Left ventricle myocardium inferior (tissue), 1 donor: ENCODE data around the gene SMG5. TPM values are rescaled to one million over a fixed set of nuclear protein-coding genes. Genes with fewer than 3 reads are reported as not detected.

Experiments used
- DNase-seq: peaks from one replicate; pipeline ENCODE4 v3.0.0-alpha.2; 2020
- H3K27ac ChIP-seq: fragments of 200-600 bp; replicated peaks from 2 replicates; pipeline ENCODE4 v1.8.0; 2021
- H3K27me3 ChIP-seq: fragments of 200-600 bp; 2 replicates; pipeline ENCODE4 v1.8.0; 2021; ENCODE audit warnings: low read depth
- H3K36me3 ChIP-seq: fragments of 200-600 bp; 2 replicates; pipeline ENCODE4 v1.8.0; 2021
- H3K4me1 ChIP-seq: fragments of 200-600 bp; 2 replicates; pipeline ENCODE4 v1.8.0; 2021
- H3K4me3 ChIP-seq: fragments of 200-600 bp; 2 replicates; pipeline ENCODE4 v1.8.0; 2021; ENCODE audit warnings: mild to moderate bottlenecking, moderate library complexity
- H3K9me3 ChIP-seq: fragments of 200-600 bp; replicated peaks from 2 replicates; pipeline ENCODE4 v1.8.0; 2021
- CTCF ChIP-seq: fragments of 200-600 bp; IDR thresholded peaks from 2 replicates; pipeline ENCODE4 v1.8.0; 2021; ENCODE audit warnings: antibody characterized with exemption, mild to moderate bottlenecking, borderline replicate concordance
- intact Hi-C: fragments of 100-400 bp; cut with micrococcal nuclease; formaldehyde crosslinking; loops from one replicate; pipeline ENCODE4 v1.11.0; 2022
- total RNA-seq: library from RNA; stranded (reverse); fragmentation: NEBNext Ultra II Directional; extraction: Animal tissue kit (Norgen Biotek cat#: 25700); gene quantifications from one replicate; pipeline ENCODE4 v1.2.1, GENCODE V29; 2021
- donor health status: DM: no; HTN: yes; CAD: no; lungs with severe emphysema.

SMG5 gene
- total RNA-seq, 1 donor from 2014 or later: 91.1 TPM

- peak; percentile 65 for DNase-seq
- intact Hi-C loops: no loop called here
- H3K4me1 ChIP-seq: peaks cover 31% of the 10 kb centered on the region
- H3K9me3 ChIP-seq: no peaks in the 10 kb centered on the region
- H3K27ac ChIP-seq: peak within 1 kb of the TSS; percentile 66
- TF ChIP-seq CTCF: no peak
- no peaks in the 10 kb centered on the region for H3K27me3 ChIP-seq
- no peaks in the 10 kb centered on the region for H3K36me3 ChIP-seq
- H3K4me3 ChIP-seq: peak within 1 kb of the TSS; percentile 81
Observed at GRCh38 chr1:156295391-156295947, 12.8 kb upstream of the SMG5 start, which contains the start of gene GLMP. Gene GLMP, minus strand, starts transcription at chr1:156295679. Its CDS starts 34 bp downstream, at chr1:156295645.

- Histone ChIP-seq H3K9me3 (no peaks in the 10 kb centered on the region), H3K4me3 (no peak overlapping the region), H3K27ac (no peak overlapping the region), H3K4me1 (peaks cover 31% of the 10 kb centered on the region), H3K27me3 (no peaks in the 10 kb centered on the region), H3K36me3 (peaks cover under 1% of the 10 kb centered on the region)
- intact Hi-C loops: no loop called here
- no peak for TF ChIP-seq CTCF
- DNase-seq: no peak
Observed at GRCh38 chr1:156293895-156294294, 11.3 kb upstream of the SMG5 start.

GRCh38 chr1:156293098-156293434 lies 10.4 kb upstream of the SMG5 start:
- Histone ChIP-seq H3K27ac (no peak overlapping the region), H3K4me3 (no peak overlapping the region), H3K9me3 (no peaks in the 10 kb centered on the region), H3K4me1 (peaks cover 31% of the 10 kb centered on the region), H3K36me3 (peaks cover 8% of the 10 kb centered on the region), H3K27me3 (no peaks in the 10 kb centered on the region)
- no peak for DNase-seq
- intact Hi-C loops: no loop called here
- TF ChIP-seq CTCF: no peak

- peak; percentile 90 for DNase-seq
- peak overlapping the region; percentile 77 for H3K27ac ChIP-seq
- no peak for TF ChIP-seq CTCF
- H3K9me3 ChIP-seq: no peaks in the 10 kb centered on the region
- H3K4me3 ChIP-seq: peak overlapping the region; percentile 64
- peaks cover 31% of the 10 kb centered on the region for H3K4me1 ChIP-seq
- peaks cover 14% of the 10 kb centered on the region for H3K36me3 ChIP-seq
- no peaks in the 10 kb centered on the region for H3K27me3 ChIP-seq
- intact Hi-C loops: no loop called here
Observed at GRCh38 chr1:156291226-156292061, 8.8 kb upstream of the SMG5 start.

GRCh38 chr1:156289857-156290256 lies 7.2 kb upstream of the SMG5 start:
- intact Hi-C loops: no loop called here
- peaks cover 19% of the 10 kb centered on the region for H3K4me1 ChIP-seq

More at GRCh38 chr1:156289857-156290256, 7.2 kb upstream of the SMG5 start:
- H3K27ac ChIP-seq: no peak overlapping the region
- no peaks in the 10 kb centered on the region for H3K27me3 ChIP-seq
- H3K9me3 ChIP-seq: no peaks in the 10 kb centered on the region
- no peak overlapping the region for H3K4me3 ChIP-seq
- TF ChIP-seq CTCF: no peak
- peaks cover 17% of the 10 kb centered on the region for H3K36me3 ChIP-seq
- no peak for DNase-seq
